ENCODE results near the gene C6orf136. TPM values are rescaled to one million over a fixed set of nuclear protein-coding genes. Genes with fewer than 3 reads are reported as not detected.
A peak's percentile ranks its signal among the peaks of the same experiment; 100 is the strongest.

The C6orf136 gene
- total and polyA plus RNA-seq, 8 donors, result 10.7 to 18.1 (median 15.2) TPM

DNA sequence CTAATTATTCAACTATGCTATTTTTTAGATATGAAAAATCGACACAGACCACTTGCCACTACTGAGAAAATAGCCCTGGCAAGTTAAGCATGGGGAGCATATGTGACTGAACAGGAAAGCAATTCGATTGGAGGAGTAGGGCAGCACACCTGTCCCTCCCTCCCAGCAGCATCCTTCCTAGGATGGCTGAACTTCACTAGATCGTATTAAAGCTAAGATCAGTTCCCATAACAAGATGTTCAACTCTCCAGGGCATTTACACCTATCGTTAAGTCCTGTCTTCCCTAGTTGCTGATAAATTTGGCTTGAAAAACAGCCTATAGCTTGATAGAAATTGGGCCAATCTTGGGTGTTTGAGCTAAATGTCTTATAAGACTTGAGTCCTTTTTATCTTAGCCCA is 36.9 kb upstream of the C6orf136 start:
- H3K36me3 ChIP-seq, result peaks cover 0 to 59% of the 10 kb centered on the region in 2 donors
- no peak overlapping the region for H3K27ac ChIP-seq
- peaks cover 24 to 41% of the 10 kb centered on the region in 2 donors for H3K4me1 ChIP-seq
- TF ChIP-seq, protein P1, sequence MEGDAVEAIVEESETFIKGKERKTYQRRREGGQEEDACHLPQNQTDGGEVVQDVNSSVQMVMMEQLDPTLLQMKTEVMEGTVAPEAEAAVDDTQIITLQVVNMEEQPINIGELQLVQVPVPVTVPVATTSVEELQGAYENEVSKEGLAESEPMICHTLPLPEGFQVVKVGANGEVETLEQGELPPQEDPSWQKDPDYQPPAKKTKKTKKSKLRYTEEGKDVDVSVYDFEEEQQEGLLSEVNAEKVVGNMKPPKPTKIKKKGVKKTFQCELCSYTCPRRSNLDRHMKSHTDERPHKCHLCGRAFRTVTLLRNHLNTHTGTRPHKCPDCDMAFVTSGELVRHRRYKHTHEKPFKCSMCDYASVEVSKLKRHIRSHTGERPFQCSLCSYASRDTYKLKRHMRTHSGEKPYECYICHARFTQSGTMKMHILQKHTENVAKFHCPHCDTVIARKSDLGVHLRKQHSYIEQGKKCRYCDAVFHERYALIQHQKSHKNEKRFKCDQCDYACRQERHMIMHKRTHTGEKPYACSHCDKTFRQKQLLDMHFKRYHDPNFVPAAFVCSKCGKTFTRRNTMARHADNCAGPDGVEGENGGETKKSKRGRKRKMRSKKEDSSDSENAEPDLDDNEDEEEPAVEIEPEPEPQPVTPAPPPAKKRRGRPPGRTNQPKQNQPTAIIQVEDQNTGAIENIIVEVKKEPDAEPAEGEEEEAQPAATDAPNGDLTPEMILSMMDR (IDR thresholded peaks at IDR 0.05), result no peak
- H3K27me3 ChIP-seq, result no peaks in the 10 kb centered on the region
- no peak for DNase-seq
- H3K9me3 ChIP-seq, result no peaks in the 10 kb centered on the region
- no peak for ATAC-seq
- no peak overlapping the region for H3K4me3 ChIP-seq
- intact Hi-C loops (cut with DNase I), result no loop called here

DNA sequence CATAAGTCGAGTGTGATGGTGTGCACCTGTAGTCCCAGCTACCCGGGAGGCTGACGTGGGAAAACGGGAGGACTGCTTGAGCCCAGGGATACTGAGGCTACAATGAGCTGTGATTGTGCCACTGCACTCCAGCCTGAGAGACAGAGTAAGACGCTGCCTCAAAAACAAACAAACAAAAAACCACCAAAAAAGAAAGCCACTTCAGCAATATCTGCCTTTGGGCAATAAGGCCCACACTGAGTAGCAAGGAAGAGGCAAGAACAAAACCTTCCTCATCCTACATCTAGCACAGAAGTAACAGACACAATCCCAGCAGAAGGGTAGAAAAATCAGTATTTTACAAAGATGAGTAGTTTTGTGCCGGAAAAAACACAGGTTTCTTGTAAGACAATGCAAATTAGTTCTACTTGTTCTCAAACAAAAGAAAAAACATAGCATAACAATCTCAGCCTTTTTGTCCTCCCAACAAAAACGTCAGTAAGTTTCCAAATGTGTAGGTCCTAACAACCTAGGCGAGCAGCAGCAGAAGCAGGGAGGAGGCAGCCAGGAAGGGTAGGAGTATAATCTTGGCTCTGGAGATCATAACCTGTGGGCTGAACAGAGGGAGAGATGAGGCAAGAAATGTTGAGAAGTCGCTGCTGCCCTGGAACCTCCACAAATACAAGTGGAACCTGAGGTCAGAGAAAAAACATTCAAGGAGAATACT is 35.6 kb upstream of the C6orf136 start:
- peaks cover 0 to 51% of the 10 kb centered on the region in 2 donors for H3K36me3 ChIP-seq
- H3K27ac ChIP-seq, result no peak overlapping the region
- H3K4me3 ChIP-seq, result no peak overlapping the region
- no peak for ATAC-seq
- DNase-seq, result no peak
- peaks cover 24 to 41% of the 10 kb centered on the region in 2 donors for H3K4me1 ChIP-seq
- intact Hi-C loops (cut with DNase I), result no loop called here
- TF ChIP-seq, protein P1 (IDR thresholded peaks at IDR 0.05), result no peak
- no peaks in the 10 kb centered on the region for H3K27me3 ChIP-seq
- no peaks in the 10 kb centered on the region for H3K9me3 ChIP-seq

DNA sequence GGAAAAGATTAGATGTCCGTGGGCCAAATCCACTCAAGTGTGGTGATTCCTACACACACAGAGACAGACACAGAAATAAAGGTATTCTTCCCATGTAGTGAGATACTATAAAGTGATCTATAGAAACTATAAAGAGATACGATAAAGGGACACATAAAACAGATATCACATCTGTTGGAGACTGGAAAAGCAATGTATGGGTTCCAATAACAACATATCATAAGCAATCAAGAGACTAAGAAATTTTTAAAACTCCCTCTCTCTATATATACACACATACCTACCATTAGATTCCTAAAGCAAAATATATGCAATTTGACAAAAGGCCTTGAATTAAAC is 35.1 kb upstream of the C6orf136 start:
- no peaks in the 10 kb centered on the region for H3K27me3 ChIP-seq
- intact Hi-C loops (cut with DNase I), result no loop called here
- H3K9me3 ChIP-seq, result no peaks in the 10 kb centered on the region
- ATAC-seq (no peak), DNase-seq (no peak)
- TF ChIP-seq, protein P1 (IDR thresholded peaks at IDR 0.05), result no peak
- H3K36me3 ChIP-seq, result peaks cover 0 to 51% of the 10 kb centered on the region in 2 donors
- H3K27ac ChIP-seq, result no peak overlapping the region
- peaks cover 24 to 41% of the 10 kb centered on the region in 2 donors for H3K4me1 ChIP-seq
- H3K4me3 ChIP-seq, result no peak overlapping the region

DNA sequence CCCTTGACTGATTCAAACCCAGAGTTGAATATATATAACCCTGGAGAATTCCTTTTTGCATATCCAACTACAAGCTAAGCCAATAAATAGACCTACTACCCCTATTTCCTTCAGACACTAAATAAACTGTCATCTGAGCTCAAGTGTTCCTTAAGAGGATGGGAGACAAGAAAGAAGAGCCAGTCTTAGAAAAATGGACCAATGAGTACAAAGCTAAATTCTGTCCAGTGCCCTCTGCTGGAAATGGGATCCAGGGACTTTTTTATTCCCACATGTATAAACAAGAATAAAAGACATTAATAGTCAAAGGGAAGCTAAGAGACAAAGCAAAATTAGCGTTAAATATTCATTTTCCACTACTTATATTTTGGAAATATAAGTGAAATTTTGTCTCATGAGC is 34.7 kb upstream of the C6orf136 start:
- intact Hi-C loops (cut with DNase I), result no loop called here
- no peak overlapping the region for H3K4me3 ChIP-seq
- peaks cover 24 to 41% of the 10 kb centered on the region in 2 donors for H3K4me1 ChIP-seq
- H3K27me3 ChIP-seq, result no peaks in the 10 kb centered on the region
- ATAC-seq (no peak), DNase-seq (no peak)
- TF ChIP-seq, protein P1 (IDR thresholded peaks at IDR 0.05), result no peak
- peak overlapping the region; percentile 23 to 96 for H3K27ac ChIP-seq
- peaks cover 0 to 48% of the 10 kb centered on the region in 2 donors for H3K36me3 ChIP-seq
- no peaks in the 10 kb centered on the region for H3K9me3 ChIP-seq

DNA sequence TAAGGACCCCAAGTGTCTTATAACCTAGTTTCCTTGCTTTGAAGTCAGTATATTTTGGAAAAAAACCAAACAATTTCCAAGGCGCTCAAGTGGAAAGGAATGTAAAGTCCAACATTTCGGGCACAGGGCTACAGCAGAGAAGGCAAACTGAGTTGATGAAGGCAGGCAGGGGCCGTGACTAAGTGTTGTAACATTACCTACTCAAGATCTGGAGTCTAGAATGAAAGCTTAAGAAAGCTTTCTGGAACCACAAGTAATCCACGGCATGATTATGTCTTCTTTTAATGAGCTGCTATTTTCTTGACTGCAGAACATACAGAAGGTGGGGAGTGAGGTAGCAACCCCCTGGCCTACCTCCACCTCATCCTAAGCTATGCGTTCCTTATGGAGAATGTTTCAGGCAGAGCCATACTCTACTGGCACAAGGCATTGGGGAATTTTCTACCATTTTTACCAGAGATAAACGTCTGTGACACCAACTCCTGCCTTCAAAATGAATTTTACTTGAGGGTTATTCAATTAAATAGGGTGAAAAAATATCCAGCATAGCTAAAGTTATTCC is 34.2 kb upstream of the C6orf136 start:
- Histone ChIP-seq H3K4me1 (peaks cover 24 to 37% of the 10 kb centered on the region in 2 donors), H3K4me3 (no peak overlapping the region), H3K27ac (peak overlapping the region; percentile 23 to 96), H3K36me3 (peaks cover 0 to 42% of the 10 kb centered on the region in 2 donors), H3K9me3 (no peaks in the 10 kb centered on the region), H3K27me3 (no peaks in the 10 kb centered on the region)
- DNase-seq (peak in 1 of 4 donors; percentile 43), ATAC-seq (no peak)
- intact Hi-C loops (cut with DNase I), result no loop called here
- TF ChIP-seq, protein P1 (IDR thresholded peaks at IDR 0.05), result no peak

All from left lung (tissue), 10 donors.